HEK293 (cell line): ENCODE results near the gene COA3.

Experiments
- AEBP2 ChIP-seq: fragments of 450-650 bp; formaldehyde crosslinking; IDR thresholded peaks from 2 replicates; pipeline ENCODE4 v1.5.1; 2016; ENCODE audit warnings: missing biosample characterization, missing genetic modification characterization, borderline replicate concordance
- INSM2 ChIP-seq: fragments of 450-650 bp; formaldehyde crosslinking; IDR thresholded peaks from 2 replicates; pipeline ENCODE4 v1.5.1; 2016; ENCODE audit warnings: missing biosample characterization, missing genetic modification characterization
- KLF7 ChIP-seq: fragments of 450-650 bp; formaldehyde crosslinking; IDR thresholded peaks from 2 replicates; pipeline ENCODE4 v1.5.1; 2016; ENCODE audit warnings: missing biosample characterization, missing genetic modification characterization, borderline replicate concordance
- OVOL3 ChIP-seq: fragments of 450-650 bp; formaldehyde crosslinking; IDR thresholded peaks from 2 replicates; pipeline ENCODE4 v1.5.1; 2016; ENCODE audit warnings: missing biosample characterization, missing genetic modification characterization
- SETDB1 ChIP-seq: IDR thresholded peaks from one replicate; pipeline ENCODE4 v1.6.1; 2017; ENCODE audit warnings: mild to moderate bottlenecking, low read length, moderate library complexity, mixed read lengths; ENCODE audit not compliant: insufficient read length
- ZBTB44 ChIP-seq: fragments of 450-650 bp; IDR thresholded peaks from 2 replicates; pipeline ENCODE4 v1.5.1; 2018; ENCODE audit warnings: missing biosample characterization, mild to moderate bottlenecking, missing genetic modification characterization
- ZFP3 ChIP-seq: fragments of 450-650 bp; formaldehyde crosslinking; IDR thresholded peaks from 2 replicates; pipeline ENCODE4 v1.5.1; 2016; ENCODE audit warnings: low read depth, missing biosample characterization, missing genetic modification characterization
- ZNF146 ChIP-seq: fragments of 450-650 bp; formaldehyde crosslinking; IDR thresholded peaks from 2 replicates; pipeline ENCODE4 v1.5.1; 2016; ENCODE audit warnings: missing biosample characterization, missing genetic modification characterization
- ZNF350 ChIP-seq: fragments of 450-650 bp; formaldehyde crosslinking; IDR thresholded peaks from 2 replicates; pipeline ENCODE4 v1.5.0; 2017; ENCODE audit warnings: missing biosample characterization, mild to moderate bottlenecking, missing genetic modification characterization
- ZNF391 ChIP-seq: fragments of 450-650 bp; formaldehyde crosslinking; IDR thresholded peaks from 2 replicates; pipeline ENCODE4 v1.5.1; 2016; ENCODE audit warnings: low read depth, missing biosample characterization, missing genetic modification characterization, borderline replicate concordance
- ZNF404 ChIP-seq: fragments of 450-650 bp; formaldehyde crosslinking; IDR thresholded peaks from 2 replicates; pipeline ENCODE4 v1.5.1; 2017; ENCODE audit warnings: missing biosample characterization, missing genetic modification characterization
- ZNF623 ChIP-seq: fragments of 450-650 bp; formaldehyde crosslinking; IDR thresholded peaks from 2 replicates; pipeline ENCODE4 v1.5.1; 2016; ENCODE audit warnings: missing biosample characterization, missing genetic modification characterization
- ZNF658 ChIP-seq: fragments of 450-650 bp; formaldehyde crosslinking; IDR thresholded peaks from 2 replicates; pipeline ENCODE4; 2016; ENCODE audit warnings: missing biosample characterization, missing genetic modification characterization
- ZNF843 ChIP-seq: fragments of 450-650 bp; formaldehyde crosslinking; IDR thresholded peaks from 2 replicates; pipeline ENCODE4 v1.5.1; 2016; ENCODE audit warnings: missing biosample characterization, missing genetic modification characterization
- ZSCAN23 ChIP-seq: fragments of 450-650 bp; formaldehyde crosslinking; IDR thresholded peaks from 2 replicates; pipeline ENCODE4 v1.5.1; 2016; ENCODE audit warnings: missing biosample characterization, missing genetic modification characterization
- TF ChIP-seq, protein P1 (sequence below): fragments of 450-650 bp; formaldehyde crosslinking; IDR thresholded peaks from 2 replicates; pipeline ENCODE4 v1.5.1; 2017; ENCODE audit warnings: missing biosample characterization, missing genetic modification characterization
- TF ChIP-seq, protein P2 (sequence below): fragments of 450-650 bp; formaldehyde crosslinking; conservative IDR thresholded peaks from 2 replicates; pipeline ENCODE4 v1.5.1; 2016; ENCODE audit warnings: low read depth, missing biosample characterization, missing genetic modification characterization
- TF ChIP-seq, protein P3 (sequence below): fragments of 450-650 bp; formaldehyde crosslinking; IDR thresholded peaks from 2 replicates; pipeline ENCODE4 v1.5.1; 2017; ENCODE audit warnings: missing biosample characterization, missing genetic modification characterization
- TF ChIP-seq, protein P4 (sequence below): fragments of 450-650 bp; formaldehyde crosslinking; IDR thresholded peaks from 2 replicates; pipeline ENCODE4 v1.5.1; 2017; ENCODE audit warnings: missing biosample characterization, missing genetic modification characterization
- TF ChIP-seq, protein P5 (sequence below): fragments of 450-650 bp; formaldehyde crosslinking; IDR thresholded peaks from 2 replicates; pipeline ENCODE4 v1.5.1; 2016; ENCODE audit warnings: missing biosample characterization, missing genetic modification characterization

COA3 gene

DNA sequence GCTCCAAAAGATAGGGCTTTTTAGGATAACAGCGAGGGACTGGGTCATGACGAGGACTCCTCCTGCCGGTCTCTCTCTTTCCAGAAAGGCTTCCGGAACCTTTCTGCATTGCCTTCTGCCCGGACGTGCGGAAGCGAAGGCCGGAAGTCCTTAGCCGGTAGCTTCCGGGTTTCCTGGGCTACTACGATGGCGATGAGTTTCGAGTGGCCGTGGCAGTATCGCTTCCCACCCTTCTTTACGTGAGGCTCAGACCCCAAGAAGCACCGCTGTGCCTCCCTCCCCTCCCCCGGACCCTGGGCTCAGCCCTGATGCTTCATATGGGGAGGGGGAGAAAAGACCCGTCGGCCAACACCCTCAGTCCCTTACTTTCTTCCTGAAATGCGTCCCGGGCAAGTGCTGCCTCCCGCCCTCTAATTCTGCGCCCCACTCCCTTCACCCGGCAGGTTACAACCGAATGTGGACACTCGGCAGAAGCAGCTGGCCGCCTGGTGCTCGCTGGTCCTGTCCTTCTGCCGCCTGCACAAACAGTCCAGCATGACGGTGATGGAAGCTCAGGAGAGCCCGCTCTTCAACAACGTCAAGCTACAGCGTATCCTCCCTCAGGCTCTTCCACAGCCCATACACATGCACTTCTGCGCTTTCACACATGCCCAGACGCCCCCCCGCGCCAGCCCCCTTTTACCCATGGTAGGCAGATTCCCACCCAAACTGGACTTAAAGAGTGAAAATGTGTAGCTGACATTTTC is 25.0 kb downstream of the COA3 start, which contains the start of gene VPS25 (continued):
- TF ChIP-seq, protein P1, sequence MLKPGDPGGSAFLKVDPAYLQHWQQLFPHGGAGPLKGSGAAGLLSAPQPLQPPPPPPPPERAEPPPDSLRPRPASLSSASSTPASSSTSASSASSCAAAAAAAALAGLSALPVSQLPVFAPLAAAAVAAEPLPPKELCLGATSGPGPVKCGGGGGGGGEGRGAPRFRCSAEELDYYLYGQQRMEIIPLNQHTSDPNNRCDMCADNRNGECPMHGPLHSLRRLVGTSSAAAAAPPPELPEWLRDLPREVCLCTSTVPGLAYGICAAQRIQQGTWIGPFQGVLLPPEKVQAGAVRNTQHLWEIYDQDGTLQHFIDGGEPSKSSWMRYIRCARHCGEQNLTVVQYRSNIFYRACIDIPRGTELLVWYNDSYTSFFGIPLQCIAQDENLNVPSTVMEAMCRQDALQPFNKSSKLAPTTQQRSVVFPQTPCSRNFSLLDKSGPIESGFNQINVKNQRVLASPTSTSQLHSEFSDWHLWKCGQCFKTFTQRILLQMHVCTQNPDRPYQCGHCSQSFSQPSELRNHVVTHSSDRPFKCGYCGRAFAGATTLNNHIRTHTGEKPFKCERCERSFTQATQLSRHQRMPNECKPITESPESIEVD (tag by site-specific recombination), result no peak
- TF ChIP-seq ZSCAN23 (tag by site-specific recombination), result no peak
- TF ChIP-seq ZNF350 (tag by site-specific recombination), result no peak
- TF ChIP-seq, protein P2, sequence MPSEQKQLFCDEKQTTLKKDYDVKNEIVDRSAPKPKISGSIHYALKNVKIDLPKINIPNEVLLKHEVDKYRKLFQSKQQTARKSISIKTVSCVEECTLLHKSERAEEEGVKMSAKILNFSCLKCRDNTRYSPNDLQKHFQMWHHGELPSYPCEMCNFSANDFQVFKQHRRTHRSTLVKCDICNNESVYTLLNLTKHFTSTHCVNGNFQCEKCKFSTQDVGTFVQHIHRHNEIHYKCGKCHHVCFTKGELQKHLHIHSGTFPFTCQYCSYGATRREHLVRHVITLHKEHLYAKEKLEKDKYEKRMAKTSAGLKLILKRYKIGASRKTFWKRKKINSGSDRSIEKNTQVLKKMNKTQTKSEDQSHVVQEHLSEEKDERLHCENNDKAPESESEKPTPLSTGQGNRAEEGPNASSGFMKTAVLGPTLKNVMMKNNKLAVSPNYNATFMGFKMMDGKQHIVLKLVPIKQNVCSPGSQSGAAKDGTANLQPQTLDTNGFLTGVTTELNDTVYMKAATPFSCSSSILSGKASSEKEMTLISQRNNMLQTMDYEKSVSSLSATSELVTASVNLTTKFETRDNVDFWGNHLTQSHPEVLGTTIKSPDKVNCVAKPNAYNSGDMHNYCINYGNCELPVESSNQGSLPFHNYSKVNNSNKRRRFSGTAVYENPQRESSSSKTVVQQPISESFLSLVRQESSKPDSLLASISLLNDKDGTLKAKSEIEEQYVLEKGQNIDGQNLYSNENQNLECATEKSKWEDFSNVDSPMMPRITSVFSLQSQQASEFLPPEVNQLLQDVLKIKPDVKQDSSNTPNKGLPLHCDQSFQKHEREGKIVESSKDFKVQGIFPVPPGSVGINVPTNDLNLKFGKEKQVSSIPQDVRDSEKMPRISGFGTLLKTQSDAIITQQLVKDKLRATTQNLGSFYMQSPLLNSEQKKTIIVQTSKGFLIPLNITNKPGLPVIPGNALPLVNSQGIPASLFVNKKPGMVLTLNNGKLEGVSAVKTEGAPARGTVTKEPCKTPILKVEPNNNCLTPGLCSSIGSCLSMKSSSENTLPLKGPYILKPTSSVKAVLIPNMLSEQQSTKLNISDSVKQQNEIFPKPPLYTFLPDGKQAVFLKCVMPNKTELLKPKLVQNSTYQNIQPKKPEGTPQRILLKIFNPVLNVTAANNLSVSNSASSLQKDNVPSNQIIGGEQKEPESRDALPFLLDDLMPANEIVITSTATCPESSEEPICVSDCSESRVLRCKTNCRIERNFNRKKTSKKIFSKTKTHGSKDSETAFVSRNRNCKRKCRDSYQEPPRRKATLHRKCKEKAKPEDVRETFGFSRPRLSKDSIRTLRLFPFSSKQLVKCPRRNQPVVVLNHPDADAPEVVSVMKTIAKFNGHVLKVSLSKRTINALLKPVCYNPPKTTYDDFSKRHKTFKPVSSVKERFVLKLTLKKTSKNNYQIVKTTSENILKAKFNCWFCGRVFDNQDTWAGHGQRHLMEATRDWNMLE (tag by site-specific recombination), result peak; percentile 94
- TF ChIP-seq, protein P3, sequence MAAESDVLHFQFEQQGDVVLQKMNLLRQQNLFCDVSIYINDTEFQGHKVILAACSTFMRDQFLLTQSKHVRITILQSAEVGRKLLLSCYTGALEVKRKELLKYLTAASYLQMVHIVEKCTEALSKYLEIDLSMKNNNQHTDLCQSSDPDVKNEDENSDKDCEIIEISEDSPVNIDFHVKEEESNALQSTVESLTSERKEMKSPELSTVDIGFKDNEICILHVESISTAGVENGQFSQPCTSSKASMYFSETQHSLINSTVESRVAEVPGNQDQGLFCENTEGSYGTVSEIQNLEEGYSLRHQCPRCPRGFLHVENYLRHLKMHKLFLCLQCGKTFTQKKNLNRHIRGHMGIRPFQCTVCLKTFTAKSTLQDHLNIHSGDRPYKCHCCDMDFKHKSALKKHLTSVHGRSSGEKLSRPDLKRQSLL (tag by site-specific recombination), result peak; percentile 54; the same call in 1 of the 2 replicates
- TF ChIP-seq ZNF623 (tag by site-specific recombination), result 0 out of 2 replicates have a peak, but pooled peaks have one; percentile 30
- TF ChIP-seq, protein P4, sequence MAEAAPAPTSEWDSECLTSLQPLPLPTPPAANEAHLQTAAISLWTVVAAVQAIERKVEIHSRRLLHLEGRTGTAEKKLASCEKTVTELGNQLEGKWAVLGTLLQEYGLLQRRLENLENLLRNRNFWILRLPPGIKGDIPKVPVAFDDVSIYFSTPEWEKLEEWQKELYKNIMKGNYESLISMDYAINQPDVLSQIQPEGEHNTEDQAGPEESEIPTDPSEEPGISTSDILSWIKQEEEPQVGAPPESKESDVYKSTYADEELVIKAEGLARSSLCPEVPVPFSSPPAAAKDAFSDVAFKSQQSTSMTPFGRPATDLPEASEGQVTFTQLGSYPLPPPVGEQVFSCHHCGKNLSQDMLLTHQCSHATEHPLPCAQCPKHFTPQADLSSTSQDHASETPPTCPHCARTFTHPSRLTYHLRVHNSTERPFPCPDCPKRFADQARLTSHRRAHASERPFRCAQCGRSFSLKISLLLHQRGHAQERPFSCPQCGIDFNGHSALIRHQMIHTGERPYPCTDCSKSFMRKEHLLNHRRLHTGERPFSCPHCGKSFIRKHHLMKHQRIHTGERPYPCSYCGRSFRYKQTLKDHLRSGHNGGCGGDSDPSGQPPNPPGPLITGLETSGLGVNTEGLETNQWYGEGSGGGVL (tag by site-specific recombination), result peak; percentile 7; the same call in 1 of the 2 replicates
- TF ChIP-seq INSM2 (tag by site-specific recombination), result peak; percentile 72; the same call in 1 of the 2 replicates
- TF ChIP-seq OVOL3 (tag by site-specific recombination), result peak; percentile 14; the same call in 1 of the 2 replicates
- TF ChIP-seq ZNF146 (tag by site-specific recombination), result peak; percentile 55
- TF ChIP-seq ZFP3 (tag by site-specific recombination), result no peak
- no peak for TF ChIP-seq ZNF404 (tag by site-specific recombination)
- TF ChIP-seq SETDB1, result no peak
- no peak for TF ChIP-seq ZNF658
- TF ChIP-seq KLF7 (tag by site-specific recombination), result peak; percentile 44; the same call in 1 of the 2 replicates
- no peak for TF ChIP-seq AEBP2 (tag by site-specific recombination)
- TF ChIP-seq, protein P5, sequence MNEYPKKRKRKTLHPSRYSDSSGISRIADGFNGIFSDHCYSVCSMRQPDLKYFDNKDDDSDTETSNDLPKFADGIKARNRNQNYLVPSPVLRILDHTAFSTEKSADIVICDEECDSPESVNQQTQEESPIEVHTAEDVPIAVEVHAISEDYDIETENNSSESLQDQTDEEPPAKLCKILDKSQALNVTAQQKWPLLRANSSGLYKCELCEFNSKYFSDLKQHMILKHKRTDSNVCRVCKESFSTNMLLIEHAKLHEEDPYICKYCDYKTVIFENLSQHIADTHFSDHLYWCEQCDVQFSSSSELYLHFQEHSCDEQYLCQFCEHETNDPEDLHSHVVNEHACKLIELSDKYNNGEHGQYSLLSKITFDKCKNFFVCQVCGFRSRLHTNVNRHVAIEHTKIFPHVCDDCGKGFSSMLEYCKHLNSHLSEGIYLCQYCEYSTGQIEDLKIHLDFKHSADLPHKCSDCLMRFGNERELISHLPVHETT (tag by site-specific recombination), result peak; percentile 89
- peak; percentile 92 for TF ChIP-seq ZNF391 (tag by site-specific recombination)
- TF ChIP-seq ZBTB44 (tag by site-specific recombination), result no peak
- 0 out of 2 replicates have a peak, but pooled peaks have one; percentile 42 for TF ChIP-seq ZNF843 (tag by site-specific recombination)
